Forelimb muscle (tissue), 1 donor: ENCODE data around the gene VAT1L. TPM values are rescaled to one million over a fixed set of nuclear protein-coding genes. Genes with fewer than 3 reads are reported as not detected.

Source experiments
- DNase-seq: peaks from one replicate; pipeline ENCODE4 v3.0.0-alpha.2; 2013; ENCODE audit warnings: low read depth
- polyA plus RNA-seq: library from polyadenylated mRNA; unstranded; fragments of 120-200 nt; gene quantifications from one replicate; pipeline ENCODE4 v1.2.1, GENCODE V29; 2013; ENCODE audit not compliant: insufficient read length

The VAT1L gene
- polyA plus RNA-seq, 1 donor, result 6.7 TPM

DNA sequence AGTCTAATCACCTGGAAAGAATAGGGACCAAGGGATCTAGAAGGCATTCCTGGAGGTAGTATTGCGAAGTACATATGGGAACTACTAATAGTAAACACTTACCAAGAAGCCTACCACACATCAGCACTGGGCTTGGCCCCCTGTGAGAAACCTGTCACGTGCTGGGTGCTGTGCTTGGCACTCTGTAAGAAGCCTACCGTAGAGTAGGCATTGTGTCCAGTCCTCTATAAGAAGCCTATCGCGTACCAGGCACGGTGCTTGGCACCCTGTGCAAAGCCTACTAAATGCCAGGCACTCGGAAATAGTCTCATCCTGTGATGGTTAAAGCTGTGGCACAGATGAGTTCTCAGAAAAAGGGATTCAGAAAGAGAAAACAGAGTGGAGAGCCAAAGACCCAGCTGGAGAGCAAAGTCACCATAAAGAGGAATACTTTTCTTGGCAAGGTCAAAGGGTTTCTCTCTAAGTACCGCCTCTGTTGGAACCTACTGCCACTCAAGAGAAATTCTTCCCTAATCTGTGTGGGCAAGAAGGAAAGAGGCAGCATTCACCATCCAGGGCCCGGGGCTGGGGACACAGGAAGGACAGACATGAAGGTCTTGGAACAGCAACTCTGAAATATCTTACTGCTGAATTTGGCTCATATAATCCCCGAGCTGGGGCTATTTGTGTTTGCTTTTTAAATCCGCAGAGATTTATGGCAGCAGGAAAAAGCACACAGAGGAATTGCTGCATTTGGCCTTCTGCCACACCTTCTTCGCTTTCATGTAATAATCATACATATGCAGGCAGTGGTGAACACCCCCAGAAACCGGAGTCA, 81.8 kb downstream of the VAT1L start:
- no peak for DNase-seq

DNA sequence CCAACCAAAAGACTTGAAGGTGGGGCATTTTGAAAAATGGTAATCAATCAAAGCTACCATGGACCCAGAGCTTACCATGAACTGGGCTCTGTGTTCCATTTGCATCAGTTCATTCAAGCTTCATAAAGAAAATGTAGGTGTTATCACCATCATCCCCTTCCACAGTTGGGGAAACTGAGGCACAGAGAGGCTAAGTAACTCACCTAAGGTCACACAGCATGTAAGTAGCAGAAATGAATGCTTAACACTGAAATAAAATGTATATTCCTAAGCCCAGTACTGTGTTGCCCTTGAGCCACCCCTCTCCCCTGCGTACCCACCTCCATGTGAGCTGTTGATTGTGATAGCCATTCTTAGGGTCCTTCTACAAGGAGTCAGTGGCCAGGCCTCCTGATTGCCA, 83.6 kb downstream of the VAT1L start:
- DNase-seq, result no peak

DNA sequence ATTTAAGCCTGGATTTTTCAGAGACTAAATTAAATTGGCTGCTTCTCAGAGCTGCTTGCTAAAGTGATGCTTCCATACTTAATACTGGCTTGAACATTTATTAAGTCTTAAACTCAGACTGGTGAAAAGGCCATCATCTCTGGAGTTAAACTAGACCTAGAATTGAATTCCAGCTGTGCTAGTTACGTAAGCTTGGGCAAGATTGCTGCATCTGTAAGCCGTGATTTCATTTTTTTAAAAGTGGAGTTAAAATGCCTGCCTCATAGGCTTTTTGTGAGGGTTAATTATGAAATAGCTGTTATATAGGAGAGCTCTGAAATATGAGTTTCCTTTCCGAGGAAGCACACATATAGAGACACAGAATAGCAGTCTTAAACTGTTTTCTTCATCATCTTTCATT, 84.7 kb downstream of the VAT1L start:
- no peak for DNase-seq

DNA sequence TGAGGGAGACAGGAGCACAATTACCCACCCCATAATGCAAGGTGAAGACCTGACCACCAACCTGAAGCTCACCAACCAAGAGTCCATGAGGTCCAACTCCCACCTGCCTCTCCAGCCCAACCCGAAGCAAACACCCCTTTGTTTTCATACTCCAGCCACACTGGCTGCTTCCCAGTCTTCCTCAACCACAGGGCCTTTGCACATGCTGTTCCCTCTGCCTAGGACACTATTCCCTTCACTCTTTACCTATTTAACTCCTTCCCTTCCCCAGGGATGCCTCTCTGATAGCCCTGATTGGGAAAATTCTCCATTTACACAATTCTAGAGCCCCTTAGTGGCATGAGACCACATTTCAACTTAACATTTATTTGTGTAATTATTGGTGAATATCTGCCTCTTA, 86.0 kb downstream of the VAT1L start:
- no peak for DNase-seq

DNA sequence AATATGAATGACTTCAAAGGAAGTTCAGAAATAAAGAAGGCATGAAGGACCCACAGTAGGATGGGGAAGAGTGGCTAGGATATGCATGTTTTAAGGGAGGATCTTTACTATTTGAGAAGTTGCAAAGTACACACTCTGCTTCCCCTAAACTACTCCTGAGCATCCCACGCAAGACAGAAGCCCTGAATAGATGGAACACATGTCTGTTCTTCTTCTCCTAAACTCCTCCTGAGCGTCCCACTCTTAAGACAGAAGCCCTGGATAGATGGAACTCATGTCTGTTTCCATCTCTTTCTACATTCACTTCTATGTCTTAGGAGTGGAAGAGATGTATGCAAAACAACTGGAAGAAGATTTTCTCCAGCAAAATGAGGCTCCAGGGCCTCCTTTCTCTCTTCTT, 88.4 kb downstream of the VAT1L start:
- no peak for DNase-seq

DNA sequence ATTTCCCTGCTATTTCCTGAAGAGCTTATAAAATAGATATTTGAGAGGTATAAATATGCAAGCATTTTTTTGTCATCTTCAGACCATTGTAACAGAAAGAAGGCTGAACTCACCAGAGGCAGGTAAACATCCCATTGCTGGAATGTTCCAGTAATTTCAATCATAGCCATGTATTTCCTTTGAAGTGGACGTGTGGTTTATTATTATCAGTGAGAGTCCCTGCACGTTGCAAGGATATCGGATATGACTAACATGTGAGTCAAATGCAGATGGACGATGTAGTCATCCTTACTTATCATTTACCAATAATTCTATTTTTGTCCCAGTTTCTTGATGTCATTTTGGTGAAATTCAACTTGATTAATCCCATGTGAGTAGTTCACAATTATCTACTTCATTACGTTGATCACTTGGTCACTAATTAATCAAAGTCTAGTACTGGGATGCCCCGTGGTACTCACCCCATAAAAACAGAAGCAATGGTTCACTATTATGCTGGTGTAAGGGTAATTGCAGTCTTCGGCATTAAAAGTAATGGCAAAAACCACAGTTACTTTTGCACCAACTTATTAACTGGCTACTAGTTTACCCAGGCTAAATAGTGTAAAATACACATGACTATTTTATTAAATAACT, 89.5 kb downstream of the VAT1L start:
- DNase-seq, result no peak

DNA sequence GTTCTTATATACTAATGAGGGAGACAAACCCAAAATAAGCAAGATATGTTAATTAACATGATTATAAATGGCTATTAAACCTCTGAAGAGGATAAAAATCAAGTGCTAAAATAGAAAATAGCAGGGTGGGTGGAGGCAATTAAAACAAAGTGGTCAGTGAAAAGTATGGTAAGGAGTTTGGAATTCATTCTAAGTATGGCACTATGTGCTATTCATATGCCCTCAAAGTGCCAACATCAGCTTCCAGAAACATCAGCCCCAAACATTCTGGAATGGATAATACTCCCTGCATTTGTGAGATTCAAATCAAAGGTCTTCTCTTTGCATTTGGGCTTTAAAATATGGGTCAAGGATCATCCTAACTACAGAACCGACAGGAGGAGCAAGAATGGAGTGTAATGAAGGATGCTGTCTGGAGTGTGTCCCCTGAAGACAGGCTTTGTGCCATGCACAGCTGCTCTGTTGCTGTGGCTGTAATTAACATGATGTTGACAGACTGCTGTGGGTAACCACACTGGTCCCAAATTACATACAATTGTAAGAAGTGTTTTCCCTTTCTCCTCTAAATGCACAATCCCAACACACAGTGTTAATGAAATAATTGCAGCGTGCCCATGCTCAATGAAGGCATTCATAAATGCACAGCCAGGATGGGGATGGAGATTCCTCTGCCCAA, 93.1 kb downstream of the VAT1L start:
- no peak for DNase-seq

DNA sequence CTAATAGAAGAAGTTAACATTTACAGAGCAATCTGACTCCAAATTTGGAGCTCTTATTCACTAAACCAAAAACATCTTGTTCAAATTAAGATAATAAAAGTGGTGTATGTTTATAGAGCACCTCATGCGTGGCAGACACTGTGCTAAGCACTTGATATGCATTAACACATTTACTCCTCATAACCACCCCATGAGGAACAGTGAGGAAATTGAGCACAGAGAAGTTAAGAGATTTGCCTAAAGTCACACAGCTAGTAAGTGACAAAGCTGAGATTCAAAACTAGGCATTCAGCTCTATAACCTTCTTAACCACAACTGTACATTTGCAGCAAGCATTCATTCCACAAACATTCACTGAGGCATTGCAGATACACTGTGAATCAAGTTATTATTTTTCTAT, 94.0 kb downstream of the VAT1L start:
- DNase-seq, result no peak

DNA sequence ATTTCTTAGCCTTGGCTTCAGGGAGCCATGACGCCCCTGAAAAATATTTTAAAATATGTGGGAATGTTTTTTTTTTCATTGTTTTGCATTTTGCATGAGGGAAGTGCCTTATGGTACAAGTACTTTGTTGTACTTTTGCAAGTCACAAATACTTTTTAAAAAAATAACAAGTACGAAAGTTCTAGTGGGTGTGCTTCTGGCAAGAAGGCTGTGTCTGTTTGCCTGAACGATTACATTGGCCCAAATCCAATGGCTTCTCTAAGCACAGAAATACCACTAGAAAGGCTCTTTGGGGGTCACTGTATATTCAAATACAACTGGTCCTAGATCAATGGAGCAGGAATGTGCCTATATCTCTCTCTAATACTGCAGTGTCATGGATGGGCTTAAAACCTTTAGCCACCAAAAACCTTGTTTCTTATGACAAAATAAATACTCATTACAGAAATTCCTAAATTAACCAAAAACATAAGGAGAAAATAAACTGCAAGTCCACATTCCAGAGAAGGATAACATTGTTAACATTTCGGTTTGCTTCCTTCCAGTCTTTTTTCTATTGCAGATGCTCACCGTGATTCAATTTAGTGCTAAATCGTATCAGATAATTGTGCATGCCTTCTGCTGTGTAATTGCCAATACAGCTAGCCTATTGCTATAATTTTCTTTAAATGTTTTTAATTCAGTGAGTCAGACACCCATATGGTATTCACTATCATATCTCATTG, 97.4 kb downstream of the VAT1L start:
- DNase-seq, result no peak

DNA sequence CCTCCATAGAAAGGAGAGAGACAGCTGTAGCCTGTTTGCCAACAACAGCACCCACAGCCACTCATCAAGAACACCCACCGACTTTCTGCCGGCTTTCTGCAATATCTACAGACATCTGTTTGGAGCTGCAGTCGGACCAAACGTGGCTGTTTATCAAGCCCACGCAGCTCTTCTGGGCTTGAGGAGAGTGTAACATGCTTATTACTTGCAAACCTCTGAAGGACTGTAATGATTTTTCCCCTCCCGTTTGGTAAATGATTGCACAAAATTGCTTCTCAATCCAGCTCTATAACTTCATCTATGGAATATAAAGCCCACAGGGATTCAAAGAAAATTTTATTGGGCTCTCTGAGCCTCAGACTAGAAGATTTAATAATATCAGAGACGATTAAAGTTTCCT, 100.5 kb downstream of the VAT1L start:
- DNase-seq, result peak; percentile 20

DNA sequence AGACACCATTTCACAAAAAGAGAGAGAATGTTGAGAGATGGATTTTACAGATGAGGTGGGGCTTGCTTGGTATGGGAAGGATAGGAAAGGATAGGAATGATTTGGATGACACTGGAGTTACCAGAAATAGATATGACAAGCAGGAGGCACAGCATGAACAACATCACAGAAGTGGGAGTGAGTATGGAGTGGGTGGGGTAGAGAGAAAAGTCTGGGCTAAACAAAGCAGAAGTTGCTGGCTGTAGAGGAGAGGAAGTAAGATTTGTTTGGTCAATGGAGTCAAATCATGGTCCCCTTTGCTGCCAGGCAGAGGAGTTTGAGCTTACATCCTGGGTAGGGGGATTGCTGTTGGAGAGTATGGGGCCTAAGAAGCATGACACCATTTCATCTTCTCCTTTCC, 101.7 kb downstream of the VAT1L start:
- no peak for DNase-seq

DNA sequence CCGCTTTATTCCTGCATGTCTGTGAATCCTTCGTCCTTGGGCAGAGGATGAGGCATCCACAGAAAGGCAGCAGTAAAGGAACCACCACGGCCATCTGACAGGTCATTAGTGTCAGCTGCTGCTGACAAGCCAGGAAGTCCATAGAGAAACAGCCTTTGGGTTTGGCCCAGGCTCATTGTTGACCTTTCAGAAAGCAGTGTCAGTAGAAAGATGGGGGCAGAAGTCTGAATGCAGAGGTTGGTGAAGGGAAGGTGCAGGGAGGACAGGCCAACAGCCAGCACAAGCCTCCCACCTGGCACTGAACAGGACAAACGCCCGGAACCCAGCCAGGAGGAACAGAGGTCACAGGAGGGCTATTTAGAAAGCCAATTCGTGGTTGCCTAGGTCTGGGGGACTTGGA, 105.8 kb downstream of the VAT1L start:
- DNase-seq, result no peak

DNA sequence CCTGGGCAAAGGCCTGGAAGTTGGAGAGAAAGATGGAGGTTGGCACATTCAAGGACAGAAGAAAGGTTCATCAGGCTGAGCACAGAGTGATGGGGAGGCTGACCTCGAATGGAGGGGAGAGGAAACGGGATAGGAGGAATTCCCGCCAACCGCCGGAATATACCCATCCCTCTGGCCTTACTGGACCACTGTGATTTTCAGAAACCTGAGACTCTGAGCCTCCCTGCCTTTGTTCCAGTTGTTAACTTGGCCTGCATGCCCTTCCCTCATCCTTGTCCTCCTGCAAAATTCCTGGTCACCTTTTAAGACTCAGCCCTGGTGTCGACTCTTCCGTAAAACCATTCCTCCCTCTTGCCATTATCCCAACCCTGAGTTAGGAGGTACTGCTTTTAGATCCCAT, 107.6 kb downstream of the VAT1L start:
- DNase-seq, result no peak

DNA sequence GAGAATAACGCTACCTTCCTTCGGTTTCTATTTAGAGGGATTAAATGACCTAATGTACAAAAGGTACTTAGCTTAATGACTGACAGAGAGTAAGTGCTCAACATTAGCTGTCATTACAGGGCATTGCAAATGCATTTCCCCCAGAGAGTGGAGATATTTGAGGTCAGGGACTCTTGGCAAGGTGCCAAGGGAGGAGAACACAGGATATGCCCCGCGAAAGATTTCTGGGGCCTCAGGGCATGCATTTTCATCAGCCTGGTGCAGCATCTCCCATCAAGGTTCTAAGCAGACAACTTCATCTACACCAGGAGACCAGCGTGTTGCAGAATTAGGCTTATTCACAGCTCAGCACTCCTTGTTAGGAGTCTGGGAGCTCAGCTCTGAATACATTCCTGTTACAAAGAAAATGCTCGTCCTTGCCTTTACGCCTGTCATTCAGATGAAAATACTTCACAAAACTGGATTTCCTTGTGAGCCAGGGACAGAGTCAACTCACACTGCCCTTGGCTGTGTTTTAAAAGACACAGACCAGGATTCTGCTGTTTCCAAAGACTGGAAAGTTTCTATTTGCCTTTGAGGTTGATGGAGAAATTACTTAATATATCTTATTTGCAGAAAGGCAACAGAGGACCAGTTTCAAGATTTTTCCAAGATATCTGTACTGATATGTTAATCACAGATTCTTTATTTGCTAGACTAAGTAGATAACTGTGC, 108.2 kb downstream of the VAT1L start:
- no peak for DNase-seq

DNA sequence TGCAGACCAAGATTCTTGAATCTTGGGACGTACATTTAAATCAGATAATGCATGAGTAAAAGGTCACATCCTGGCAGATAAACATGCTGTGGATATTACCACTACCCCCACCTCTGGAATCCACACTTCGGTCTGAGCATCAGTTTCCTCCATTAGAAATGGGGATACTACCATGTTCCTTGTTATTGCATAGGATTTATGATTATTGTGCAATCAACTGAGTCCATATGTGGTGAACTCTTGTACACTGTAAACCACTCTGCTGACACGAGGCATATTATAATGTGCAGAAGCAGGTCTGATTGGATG, 108.7 kb downstream of the VAT1L start:
- no peak for DNase-seq

DNA sequence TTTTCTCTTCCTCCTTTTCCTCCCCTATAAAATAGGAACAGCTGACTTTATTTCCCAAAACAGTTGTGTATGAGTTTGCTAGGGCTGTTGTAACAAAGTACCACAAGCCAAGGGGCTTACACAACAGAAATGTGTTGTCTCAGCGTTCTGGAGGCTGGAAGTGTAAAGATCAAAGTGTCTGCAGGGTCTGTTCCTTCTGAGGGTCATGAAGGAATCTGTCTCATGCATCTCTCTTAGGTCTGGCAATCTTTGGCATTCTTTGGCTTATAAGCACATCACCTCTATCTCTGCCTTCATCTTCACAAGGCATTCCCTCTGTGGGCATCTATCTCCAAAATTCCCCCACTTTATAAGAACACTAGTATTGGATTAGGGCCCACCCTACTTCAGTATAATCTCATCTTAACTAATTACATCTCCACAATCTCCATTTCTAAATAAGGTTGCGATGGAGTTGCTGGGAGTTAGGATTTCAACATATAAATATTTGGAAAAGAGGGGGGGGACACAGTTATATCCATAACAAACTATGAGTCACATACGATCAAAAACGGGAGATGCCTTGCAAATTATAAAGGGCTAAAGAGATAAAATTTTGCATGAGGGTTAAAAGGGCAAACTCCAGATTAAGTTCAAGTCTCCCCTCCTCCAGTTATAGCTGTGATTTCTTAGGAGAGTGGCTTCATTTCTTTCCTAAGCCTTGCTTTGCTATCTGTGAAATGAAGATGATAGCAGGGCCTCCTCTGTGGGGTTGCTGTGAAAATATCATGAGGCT, 109.7 kb downstream of the VAT1L start:
- no peak for DNase-seq

DNA sequence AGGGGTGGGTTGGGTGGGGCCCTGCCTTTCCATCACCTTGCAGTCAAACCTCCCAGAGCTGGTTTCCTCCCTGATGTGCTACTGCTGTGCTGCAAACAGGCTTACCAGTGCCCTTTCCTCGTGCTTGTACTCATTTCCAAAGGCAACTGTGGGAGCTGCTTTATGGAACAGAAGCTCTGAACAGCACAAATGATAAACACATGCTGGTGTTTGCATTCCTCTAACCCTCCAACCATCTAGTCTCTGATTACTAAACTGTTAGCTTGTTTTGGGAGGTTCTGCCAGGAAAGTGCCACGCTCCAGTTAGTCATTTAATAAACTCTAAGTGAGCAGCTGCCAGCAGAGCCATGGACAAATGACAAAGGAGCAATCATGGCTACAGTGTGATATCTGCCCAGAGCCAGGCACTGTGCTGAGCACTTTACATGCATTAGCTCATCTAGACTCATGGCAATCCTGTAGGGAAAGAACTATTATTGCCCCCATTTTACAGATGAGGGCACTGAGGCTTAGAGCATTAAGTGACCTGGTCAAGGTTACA, 110.4 kb downstream of the VAT1L start:
- DNase-seq, result no peak

DNA sequence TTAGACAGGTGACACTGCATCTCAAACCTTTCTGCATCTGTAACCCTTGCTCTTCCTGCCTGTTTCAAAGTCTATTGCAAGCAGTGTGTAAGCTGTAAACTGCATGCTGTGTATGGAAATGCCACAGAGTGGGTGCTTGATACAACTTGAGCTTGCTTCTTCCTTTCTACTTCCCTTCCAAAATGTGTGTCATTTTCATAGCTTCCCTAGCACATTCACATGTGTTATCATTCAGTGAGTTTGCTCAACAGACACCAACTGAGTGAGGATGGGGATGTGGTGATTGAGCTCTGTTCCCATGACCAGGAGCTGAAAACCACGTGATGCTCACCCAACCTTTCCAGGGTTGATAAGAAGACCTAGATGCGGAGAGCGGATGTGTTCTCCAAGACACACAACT, 111.1 kb downstream of the VAT1L start:
- no peak for DNase-seq

DNA sequence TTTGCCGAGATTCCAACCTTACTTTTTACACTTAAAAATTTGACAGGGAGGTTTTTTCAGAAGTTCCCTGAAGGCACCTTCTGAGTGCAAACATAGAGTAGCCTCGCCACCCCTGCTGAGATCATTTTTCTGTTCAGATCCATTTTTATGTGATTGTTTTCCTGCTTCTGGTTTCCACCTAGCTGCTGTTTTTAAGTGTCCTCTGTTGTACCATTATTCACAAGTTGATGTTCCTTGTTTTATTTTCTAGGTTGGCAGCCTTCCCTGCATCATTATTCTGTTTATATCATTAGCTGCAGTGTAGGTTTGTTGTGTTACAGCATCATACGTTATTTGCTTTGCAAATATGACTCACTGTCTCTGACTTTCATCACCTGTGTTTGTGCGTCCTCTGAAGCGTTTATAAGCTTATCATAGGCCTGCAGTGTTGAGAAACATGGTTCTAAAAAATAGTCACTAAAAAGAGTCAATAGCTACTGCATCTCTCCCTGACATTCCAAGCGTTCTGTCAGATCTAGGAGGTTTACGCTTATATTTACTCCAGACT, 117.1 kb downstream of the VAT1L start:
- DNase-seq, result no peak

DNA sequence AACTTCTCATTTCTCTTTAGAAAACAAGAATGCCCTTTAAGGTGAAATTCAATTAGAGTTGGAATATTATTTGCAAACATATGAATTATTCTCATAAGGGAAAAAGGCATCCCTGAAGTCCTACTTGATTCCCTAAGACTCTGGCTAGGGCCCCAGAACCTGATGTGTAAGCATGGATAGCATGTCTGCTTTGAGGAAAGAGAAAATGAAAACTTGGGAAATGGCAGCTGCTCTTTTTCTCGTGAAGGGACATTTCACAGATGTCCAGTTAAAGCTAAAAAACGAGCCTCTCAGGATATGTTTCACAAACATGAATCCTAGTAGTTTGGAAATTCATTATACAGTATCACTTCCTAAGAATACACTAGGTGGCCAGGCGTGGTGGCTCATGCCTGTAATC, 121.7 kb downstream of the VAT1L start:
- DNase-seq, result no peak

DNA sequence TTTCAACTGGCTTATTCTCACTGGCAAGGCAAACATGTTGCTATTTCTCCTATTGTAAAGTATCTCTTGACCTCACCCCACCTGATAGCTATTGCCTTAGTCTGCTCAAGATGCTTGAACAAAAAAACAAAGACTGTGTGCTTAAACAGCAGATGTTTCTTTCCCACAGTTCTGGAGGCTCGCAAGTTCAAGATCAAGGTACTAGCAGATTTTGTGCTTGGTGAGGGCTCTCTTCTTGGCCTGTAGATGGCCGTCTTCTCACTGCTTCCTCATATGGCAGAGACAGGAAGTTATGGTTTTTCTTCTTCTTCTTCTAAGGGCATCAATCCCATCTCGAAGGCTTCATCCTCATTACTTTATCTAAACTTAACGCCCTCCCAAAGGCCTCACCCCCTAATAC, 124.3 kb downstream of the VAT1L start:
- no peak for DNase-seq
